ENCODE data around the gene TIMM44. TPM values are rescaled to one million over a fixed set of nuclear protein-coding genes. Genes with fewer than 3 reads are reported as not detected.

Gene TIMM44
- total and polyA plus RNA-seq, 10 donors: 33.2 to 94.9 (median 64.7) TPM

GRCh38 chr19:7947939-7948338, 4.5 kb upstream of the TIMM44 start:
- no peak overlapping the region for H3K27ac ChIP-seq
- H3K27me3 ChIP-seq (replicated peaks in 1 of 7): no peaks in the 10 kb centered on the region
- H3K36me3 ChIP-seq: no peaks in the 10 kb centered on the region
- H3K9me3 ChIP-seq: no peaks in the 10 kb centered on the region
- TF ChIP-seq POLR2A (IDR thresholded peaks at IDR 0.05): no peak
- H3K4me1 ChIP-seq: peaks cover under 1 to 30% (median 20%) of the 10 kb centered on the region in 6 donors
- WGBS, 5 donors: 88 to 98% (median 91%) methylated on average over 4 of the region's 4 CpGs
- H3K4me3 ChIP-seq: no peak overlapping the region
- no peak for DNase-seq
- intact Hi-C loops (cut with DNase I; ENCODE audit: low total_unique reads): loop anchor here (5.0 to 10.0 kb wide), 2 partner anchors 57 to 304 kb away; partner anchors contain the start of gene ELAVL1

GRCh38 chr19:7944177-7944761, 803 bp upstream of the TIMM44 start:
- peak; percentile 68 to 93 (median 87) for TF ChIP-seq CTCF (IDR thresholded peaks at IDR 0.05 in 8 of 11, conservative IDR thresholded peaks at IDR 0.05 in 3 of 11)
- TF ChIP-seq POLR2A (IDR thresholded peaks at IDR 0.05): no peak
- TF ChIP-seq POLR2AphosphoS5 (IDR thresholded peaks at IDR 0.05): no peak
- Histone ChIP-seq H3K9me3 (no peaks in the 10 kb centered on the region), H3K27ac (peak overlapping the region; percentile 82 to 98 (median 96)), H3K4me1 (peaks cover 5 to 53% (median 33%) of the 10 kb centered on the region in 6 donors), H3K36me3 (peaks cover 0 to 23% (median 18%) of the 10 kb centered on the region in 6 donors), H3K4me3 (peak overlapping the region; percentile 57 to 94 (median 73)), H3K27me3 (replicated peaks in 1 of 7) (no peaks in the 10 kb centered on the region)
- 26 to 30% (median 28%) methylated on average over 15 to 18 of the region's 18 CpGs for WGBS, 5 donors
- intact Hi-C loops (cut with DNase I; ENCODE audit: low total_unique reads): loop anchor here (10.0 kb wide), 1 partner anchor 61 kb away; the partner anchor contains the start of gene ELAVL1
- peak; percentile 91 for DNase-seq

GRCh38 chr19:7942981-7943443, 454 bp downstream of the TIMM44 start:
- TF ChIP-seq POLR2A (IDR thresholded peaks at IDR 0.05) (no peak), CTCF (IDR thresholded peaks at IDR 0.05 in 8 of 11, conservative IDR thresholded peaks at IDR 0.05 in 3 of 11) (no peak), POLR2AphosphoS5 (IDR thresholded peaks at IDR 0.05) (no peak)
- Histone ChIP-seq H3K4me1 (peaks cover 5 to 63% (median 33%) of the 10 kb centered on the region in 6 donors), H3K27ac (peak overlapping the region; percentile 82 to 98 (median 96)), H3K27me3 (replicated peaks in 1 of 7) (no peaks in the 10 kb centered on the region), H3K9me3 (no peaks in the 10 kb centered on the region), H3K36me3 (peaks cover 0 to 35% (median 24%) of the 10 kb centered on the region in 6 donors), H3K4me3 (peak overlapping the region; percentile 56 to 94 (median 78))
- intact Hi-C loops (cut with DNase I; ENCODE audit: low total_unique reads): loop anchor here (10.0 kb wide), 1 partner anchor 62 kb away; the partner anchor contains the start of gene ELAVL1
- 4 to 6% (median 6%) methylated on average over 32 to 33 of the region's 33 CpGs for WGBS, 5 donors
- no peak for DNase-seq

GRCh38 chr19:7941895-7942596, 1.4 kb downstream of the TIMM44 start:
- peak overlapping the region in 6 of 8 donors; percentile 57 to 94 (median 78) for H3K4me3 ChIP-seq

More at GRCh38 chr19:7941895-7942596, 1.4 kb downstream of the TIMM44 start:
- intact Hi-C loops (cut with DNase I; ENCODE audit: low total_unique reads): loop anchor here (10.0 kb wide), 1 partner anchor 63 kb away; the partner anchor contains the start of gene ELAVL1
- H3K9me3 ChIP-seq: no peaks in the 10 kb centered on the region
- peaks cover 0 to 45% (median 34%) of the 10 kb centered on the region in 6 donors for H3K36me3 ChIP-seq
- no peak for DNase-seq
- TF ChIP-seq POLR2AphosphoS5 (IDR thresholded peaks at IDR 0.05) (no peak), POLR2A (IDR thresholded peaks at IDR 0.05) (no peak), CTCF (IDR thresholded peaks at IDR 0.05 in 8 of 11, conservative IDR thresholded peaks at IDR 0.05 in 3 of 11) (no peak)
- no peaks in the 10 kb centered on the region for H3K27me3 ChIP-seq (replicated peaks in 1 of 7)
- 88 to 94% (median 90%) methylated on average over 19 of the region's 19 CpGs for WGBS, 5 donors
- H3K4me1 ChIP-seq: peaks cover 5 to 63% (median 33%) of the 10 kb centered on the region in 6 donors
- no peak overlapping the region for H3K27ac ChIP-seq
